Measurements from ENCODE around the gene SPEF2.

The SPEF2 gene, protein sequence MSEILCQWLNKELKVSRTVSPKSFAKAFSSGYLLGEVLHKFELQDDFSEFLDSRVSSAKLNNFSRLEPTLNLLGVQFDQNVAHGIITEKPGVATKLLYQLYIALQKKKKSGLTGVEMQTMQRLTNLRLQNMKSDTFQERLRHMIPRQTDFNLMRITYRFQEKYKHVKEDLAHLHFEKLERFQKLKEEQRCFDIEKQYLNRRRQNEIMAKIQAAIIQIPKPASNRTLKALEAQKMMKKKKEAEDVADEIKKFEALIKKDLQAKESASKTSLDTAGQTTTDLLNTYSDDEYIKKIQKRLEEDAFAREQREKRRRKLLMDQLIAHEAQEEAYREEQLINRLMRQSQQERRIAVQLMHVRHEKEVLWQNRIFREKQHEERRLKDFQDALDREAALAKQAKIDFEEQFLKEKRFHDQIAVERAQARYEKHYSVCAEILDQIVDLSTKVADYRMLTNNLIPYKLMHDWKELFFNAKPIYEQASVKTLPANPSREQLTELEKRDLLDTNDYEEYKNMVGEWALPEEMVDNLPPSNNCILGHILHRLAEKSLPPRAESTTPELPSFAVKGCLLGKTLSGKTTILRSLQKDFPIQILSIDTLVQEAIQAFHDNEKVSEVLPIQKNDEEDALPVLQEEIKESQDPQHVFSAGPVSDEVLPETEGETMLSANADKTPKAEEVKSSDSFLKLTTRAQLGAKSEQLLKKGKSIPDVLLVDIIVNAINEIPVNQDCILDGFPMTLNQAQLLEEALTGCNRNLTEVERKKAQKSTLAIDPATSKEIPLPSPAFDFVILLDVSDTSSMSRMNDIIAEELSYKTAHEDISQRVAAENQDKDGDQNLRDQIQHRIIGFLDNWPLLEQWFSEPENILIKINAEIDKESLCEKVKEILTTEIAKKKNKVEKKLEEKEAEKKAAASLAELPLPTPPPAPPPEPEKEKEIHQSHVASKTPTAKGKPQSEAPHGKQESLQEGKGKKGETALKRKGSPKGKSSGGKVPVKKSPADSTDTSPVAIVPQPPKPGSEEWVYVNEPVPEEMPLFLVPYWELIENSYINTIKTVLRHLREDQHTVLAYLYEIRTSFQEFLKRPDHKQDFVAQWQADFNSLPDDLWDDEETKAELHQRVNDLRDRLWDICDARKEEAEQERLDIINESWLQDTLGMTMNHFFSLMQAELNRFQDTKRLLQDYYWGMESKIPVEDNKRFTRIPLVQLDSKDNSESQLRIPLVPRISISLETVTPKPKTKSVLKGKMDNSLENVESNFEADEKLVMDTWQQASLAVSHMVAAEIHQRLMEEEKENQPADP (N-terminal part only)

DNA sequence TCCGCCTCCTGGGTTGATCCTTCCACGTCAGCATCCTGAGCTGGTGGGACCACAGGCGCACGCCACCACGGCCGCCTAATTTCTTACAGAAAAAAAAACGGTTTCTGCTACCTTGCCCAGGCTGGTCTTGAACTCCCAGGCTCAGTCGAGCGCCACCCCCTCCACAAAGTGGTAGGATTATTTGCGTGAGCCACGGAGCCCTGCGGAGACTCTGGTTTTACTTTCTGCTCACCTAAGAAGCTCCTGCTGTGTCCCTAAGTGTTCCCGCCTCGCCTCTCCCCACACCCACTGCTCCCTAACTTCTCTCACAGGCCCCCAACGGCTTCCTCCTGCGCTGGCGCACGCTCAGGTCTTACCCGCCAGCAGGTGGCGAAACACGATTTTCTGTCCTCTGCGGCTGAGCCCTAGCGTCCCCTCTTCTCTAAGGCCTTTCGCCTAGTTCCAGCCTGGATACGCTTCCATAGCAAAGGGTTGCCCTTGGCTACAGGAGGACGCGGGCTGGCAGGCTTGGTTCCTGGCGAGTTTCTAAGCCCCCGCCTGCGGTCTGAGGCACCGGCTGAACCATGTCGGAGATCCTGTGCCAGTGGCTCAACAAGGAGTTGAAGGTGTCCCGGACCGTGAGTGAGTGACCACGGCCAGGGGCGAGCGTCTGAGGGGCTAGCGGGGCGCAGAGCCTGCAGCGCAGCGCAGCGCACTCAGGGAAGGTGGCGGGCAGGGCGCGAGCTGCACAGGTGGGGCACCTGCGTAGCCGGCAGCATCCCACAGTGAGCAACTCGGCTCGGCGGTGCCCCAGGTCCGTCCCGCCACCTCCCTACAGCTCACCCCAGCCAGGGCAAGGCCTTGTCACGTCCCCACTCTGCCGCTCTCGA, at the start of gene SPEF2:
Gene SPEF2 (plus strand): TSS at position 429 of the 869 bp plus-strand sequence. CDS start 135 bp downstream, at position 564.
- peak; percentile 2 for DNase-seq

- no peak for DNase-seq
These were observed 42.1 kb upstream of the SPEF2 start for GRCh38 chr5:35575578-35575977.

GRCh38 chr5:35587419-35587818, 30.2 kb upstream of the SPEF2 start:
- no peak for DNase-seq

GRCh38 chr5:35593338-35593737, 24.3 kb upstream of the SPEF2 start:
- DNase-seq = no peak

DNA sequence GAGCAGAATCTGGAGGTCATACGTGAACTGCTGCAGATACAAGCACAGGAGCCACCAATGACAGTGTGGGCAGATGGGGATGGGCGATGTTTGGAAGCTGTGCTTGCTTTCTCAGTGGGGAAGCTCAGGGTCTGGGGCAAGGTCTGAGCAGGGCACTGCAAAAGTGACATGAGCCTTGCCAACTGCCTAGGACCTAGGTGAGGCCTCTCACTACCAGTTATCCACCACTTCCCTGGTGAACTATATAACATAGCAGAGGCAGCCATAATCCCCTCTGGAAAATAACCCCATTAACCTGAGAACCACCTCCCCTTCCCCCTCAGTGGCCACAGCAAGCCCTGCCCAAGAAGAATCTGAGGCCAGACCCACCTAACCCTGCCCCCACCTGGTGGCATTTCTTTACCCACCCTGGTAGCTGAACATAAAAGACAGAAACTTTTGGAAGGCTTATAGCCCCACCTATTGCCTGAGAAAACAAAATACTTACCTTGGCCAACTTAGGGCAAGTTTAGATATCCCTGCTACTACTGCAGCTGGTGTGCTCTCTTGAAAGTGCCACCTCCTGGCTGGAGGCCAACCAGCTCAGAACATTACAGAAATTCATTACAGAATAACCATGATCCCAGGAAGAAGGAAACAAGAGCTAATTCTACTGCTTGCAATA, 18.8 kb upstream of the SPEF2 start:
- DNase-seq = no peak

- no peak for DNase-seq
These were observed 17.1 kb upstream of the SPEF2 start for GRCh38 chr5:35600591-35600990.

DNA sequence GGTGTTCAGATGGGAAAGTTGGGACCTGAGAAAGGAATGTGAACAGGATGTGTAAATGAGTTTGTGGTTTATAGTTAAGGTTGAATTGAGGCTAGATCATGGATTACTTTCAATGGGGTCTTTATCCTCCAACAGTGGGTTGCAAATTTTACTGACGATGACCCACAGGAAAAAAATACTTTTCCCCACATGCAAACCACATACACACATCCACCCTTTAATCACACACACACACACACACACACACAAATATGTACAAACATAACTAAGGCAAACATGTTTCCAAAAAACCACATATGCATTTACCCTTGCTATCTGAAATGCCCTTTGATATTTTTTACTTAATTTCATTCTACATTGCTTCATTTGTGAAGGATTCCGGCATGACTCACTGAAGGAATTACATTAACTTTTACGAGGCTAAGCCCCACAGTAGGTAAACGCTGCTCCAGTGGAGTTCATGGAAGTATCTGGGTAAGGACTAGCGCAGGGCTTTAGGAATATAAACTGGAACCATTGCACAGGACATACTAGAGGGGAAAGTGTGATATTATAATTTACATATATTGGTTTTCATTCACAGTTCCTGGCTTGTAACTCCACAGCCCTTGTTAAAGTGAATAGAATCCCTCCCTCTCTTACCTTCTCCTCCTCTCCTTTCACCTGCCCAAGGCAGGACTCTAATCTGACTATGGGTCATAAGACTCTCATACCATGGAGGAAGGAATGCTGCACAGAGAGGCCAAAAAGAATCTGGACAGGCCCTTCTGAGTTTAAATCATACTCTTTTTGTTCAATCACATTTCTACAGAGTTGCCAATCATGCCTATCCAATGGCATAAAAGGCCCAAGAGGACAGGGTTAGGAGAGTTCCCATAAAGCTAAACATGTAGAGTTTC, 8.5 kb upstream of the SPEF2 start:
- no peak for DNase-seq

DNA sequence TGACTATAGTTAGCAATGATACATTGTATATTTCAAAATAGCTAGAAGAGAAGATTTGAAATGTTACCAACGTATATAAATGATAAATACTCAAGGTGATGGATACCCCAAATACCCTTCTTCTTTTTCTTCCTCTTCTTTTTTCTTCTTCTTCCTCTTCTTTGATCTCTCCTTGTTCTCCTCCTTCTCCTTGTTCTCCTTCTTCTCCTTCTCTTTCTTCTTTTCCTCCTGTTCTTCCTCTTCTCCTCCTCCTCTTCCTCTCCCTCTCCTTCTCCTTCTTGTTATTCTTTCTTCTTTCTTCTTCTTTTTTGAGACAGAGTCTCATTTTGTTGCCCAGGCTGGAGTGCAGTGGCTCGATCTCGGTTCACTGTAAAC, 616 bp upstream of the SPEF2 start:
- DNase-seq = no peak

- DNase-seq = no peak
These were observed 607 bp downstream of the SPEF2 start for GRCh38 chr5:35618304-35618636.

DNA sequence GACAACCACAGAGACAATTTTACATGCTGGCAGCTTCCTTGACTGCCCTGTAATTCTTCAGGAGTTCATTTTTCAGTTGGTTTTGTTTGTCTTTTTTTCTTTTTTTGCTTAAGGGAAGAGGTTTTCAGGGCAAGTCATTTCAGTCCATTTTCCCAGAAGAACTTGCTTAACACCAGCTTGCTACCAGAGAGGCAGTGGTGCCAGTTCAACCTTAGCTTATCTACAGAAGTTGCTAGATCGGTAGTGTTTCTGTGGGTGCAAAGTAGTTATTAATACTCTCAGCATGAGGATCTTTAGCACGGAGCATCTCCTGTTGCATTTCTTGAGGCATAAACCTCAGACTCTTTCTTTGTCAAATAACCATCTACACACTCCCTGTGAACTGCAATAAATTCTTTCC, 1.1 kb downstream of the SPEF2 start:
- DNase-seq = no peak

DNA sequence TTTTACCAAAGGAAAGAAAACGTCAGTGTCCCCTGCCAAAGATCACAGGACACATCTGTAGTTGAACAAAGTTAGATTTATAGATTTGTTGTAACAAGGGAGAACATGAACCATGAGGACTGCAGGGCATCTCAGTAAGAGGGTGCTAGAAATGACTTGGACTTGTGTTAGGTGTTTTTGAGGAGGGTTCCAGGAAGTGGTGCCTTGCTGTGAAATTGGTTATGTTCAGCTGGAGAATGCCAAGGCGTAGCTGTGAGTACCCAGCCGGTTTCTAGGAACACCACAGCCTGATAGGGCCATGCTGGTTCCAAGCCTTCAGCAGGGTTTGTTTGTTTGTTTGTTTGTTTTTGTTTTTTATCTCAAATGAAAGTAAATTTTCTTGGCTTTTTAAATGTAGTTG, 5.3 kb downstream of the SPEF2 start:
- no peak for DNase-seq

DNA sequence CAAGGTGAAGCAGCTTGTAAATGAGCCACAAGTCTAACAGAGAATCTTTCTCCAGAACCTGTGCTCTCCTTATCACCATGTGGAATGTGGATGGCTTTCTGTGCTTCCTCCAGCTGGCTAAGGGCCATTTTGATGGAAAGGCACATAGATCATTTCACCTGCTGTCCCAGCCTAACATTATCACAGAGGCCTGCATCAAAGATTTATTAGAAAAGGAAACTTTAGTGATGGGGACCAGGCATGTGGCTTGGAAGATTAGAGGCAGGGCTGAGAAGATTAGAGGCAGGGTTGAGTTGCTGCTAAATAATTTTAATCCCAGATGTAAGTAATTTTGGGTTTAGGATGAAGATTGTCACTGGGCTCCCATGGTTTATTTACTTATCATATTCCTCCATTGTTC, 6.3 kb downstream of the SPEF2 start:
- no peak for DNase-seq

DNA sequence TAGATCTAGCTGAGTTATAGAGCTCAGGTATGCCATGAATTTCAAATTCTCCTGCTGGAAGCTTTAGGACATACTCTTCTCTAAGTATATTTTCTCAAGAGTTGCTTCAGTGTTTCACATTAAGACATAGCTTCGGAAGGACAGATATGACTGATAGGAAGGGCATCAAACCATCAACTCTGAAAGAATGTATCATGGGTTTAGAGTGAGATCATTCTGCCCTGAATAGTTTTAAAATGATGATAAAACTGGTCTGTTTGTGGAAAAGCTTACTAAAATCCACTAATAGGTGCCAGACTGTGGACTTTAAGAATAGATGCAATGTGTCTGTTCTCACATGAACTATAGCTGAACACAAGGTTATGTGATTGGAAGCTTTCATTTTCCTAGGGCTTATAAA, 8.4 kb downstream of the SPEF2 start:
- DNase-seq = no peak

GRCh38 chr5:35626553-35626952, 8.9 kb downstream of the SPEF2 start:
- no peak for DNase-seq

DNA sequence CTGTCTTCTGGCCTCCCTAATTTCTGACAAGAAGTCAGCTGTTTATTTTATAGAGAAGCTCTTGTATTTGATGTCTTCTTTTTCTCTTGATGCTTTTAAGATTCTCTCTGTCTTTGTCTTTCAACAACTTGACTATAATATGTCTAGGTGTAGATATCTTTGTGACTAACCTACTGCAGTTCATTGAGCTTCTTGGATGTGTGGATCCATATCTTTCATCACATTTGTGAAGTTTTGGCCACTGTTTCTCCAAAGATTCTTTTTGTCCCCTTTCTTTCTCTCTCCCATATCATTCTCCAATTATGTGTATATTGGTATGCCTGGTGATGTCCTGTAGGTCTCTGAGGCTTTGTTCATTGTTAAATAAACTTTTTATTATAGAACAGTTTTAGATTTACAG, 16.7 kb downstream of the SPEF2 start:
- no peak for DNase-seq

- DNase-seq = no peak
These were observed 23.0 kb downstream of the SPEF2 start for GRCh38 chr5:35640623-35641022.

- no peak for DNase-seq
These were observed 26.9 kb downstream of the SPEF2 start for GRCh38 chr5:35644543-35644942.

- no peak for DNase-seq
These were observed 29.5 kb downstream of the SPEF2 start for GRCh38 chr5:35647128-35647527.

DNA sequence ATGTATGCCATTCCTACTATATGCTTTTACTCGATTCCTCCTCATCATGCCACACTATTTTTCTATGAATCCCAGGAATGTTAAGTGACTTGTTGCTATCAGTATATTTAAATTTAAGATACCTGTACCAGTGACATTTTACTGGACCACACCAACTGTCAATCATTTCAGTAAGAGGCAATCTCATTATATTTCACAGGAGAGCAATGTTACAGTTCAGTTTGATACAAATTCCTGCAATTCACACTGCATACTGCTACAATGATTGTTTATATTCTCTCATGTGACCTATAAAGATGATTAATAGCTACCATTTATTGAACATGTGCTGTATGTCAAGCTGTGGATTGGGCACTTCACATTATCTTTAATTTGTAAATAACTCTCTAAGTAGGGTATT, 30.0 kb downstream of the SPEF2 start:
- no peak for DNase-seq

DNA sequence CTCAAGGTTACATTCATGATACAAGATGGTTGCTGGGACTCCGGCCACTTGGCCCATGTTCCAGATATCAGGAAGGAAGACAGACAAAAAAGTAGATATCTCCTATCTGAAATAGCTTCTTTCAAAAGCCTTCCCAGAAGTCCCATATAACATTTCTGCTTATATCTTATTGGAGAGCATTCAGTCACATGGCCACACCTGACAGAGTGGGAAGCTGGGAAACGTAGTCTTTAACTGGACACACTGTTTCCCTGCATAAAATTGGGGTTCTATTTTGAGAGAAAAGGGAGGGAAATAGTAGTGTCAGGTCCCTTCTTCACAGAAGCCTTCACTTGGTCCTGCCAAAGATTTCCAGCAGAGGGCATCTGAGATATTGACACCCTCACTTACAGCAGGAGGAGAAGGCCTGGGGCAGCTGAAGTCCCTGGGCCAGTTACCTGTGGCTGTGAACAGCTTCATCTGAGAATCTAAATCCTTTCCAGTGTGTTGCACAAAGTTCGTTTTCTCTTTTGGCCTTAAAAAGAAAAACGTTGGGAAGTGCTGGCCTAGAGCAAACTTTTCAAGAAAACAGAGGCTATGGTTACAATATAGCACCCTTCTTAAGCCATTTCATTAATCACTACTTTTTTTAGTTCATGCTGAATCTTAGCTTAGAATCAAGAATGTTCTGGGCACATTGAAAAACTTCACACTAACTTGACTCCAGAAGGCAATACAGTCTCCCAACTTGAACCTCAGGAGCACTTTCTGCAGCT, 33.5 kb downstream of the SPEF2 start:
- no peak for DNase-seq

Measured in NCI-H1092 (cell line).